NT2/D1 (cell line): ENCODE data around the gene SLC66A3.

Source experiments
- SUZ12 ChIP-seq: IDR thresholded peaks from 2 replicates; pipeline ENCODE4 v1.6.1; 2011; ENCODE audit not compliant: insufficient read length, insufficient read depth; ENCODE audit errors: extremely low read depth
- YY1 ChIP-seq: IDR thresholded peaks from 2 replicates; pipeline ENCODE4 v1.6.1; 2011; ENCODE audit not compliant: insufficient read length, insufficient read depth

GRCh38 chr2:11179196-11179595 is 23.9 kb downstream of the SLC66A3 start:
- no peak for TF ChIP-seq YY1
- TF ChIP-seq SUZ12, result no peak
